HEK293 (cell line): ENCODE results near the gene B4GALT4.

Source experiments
- CTCF ChIP-seq: fragments of 450-650 bp; formaldehyde crosslinking; IDR thresholded peaks from 2 replicates; pipeline ENCODE4 v1.5.1; 2016; ENCODE audit warnings: missing biosample characterization, missing genetic modification characterization
- HOXC10 ChIP-seq: sonication (generic); formaldehyde crosslinking; IDR thresholded peaks from 2 replicates; pipeline ENCODE4 v1.8.1; 2023; ENCODE audit warnings: mild to moderate bottlenecking, missing genetic modification reagents
- PBX3 ChIP-seq: sonication (generic); formaldehyde crosslinking; IDR thresholded peaks from 2 replicates; pipeline ENCODE4 v1.8.1; 2022; ENCODE audit warnings: mild to moderate bottlenecking, moderate library complexity, missing genetic modification reagents
- TCF7L2 ChIP-seq: IDR thresholded peaks from 2 replicates; pipeline ENCODE4 v1.6.1; 2011; ENCODE audit warnings: low read depth, mild to moderate bottlenecking, inconsistent platforms, low read length, moderate library complexity, borderline replicate concordance
- ZNF10 ChIP-seq: fragments of 450-650 bp; formaldehyde crosslinking; IDR thresholded peaks from 2 replicates; pipeline ENCODE4 v1.5.1; 2017; ENCODE audit warnings: missing biosample characterization, missing genetic modification characterization
- ZNF114 ChIP-seq: fragments of 450-650 bp; formaldehyde crosslinking; IDR thresholded peaks from 2 replicates; pipeline ENCODE4 v1.5.0; 2017; ENCODE audit warnings: missing biosample characterization, missing genetic modification characterization
- ZNF138 ChIP-seq: fragments of 450-650 bp; formaldehyde crosslinking; IDR thresholded peaks from 2 replicates; pipeline ENCODE4 v1.5.1; 2016; ENCODE audit warnings: missing biosample characterization, missing genetic modification characterization, borderline replicate concordance
- ZNF558 ChIP-seq: fragments of 450-650 bp; formaldehyde crosslinking; IDR thresholded peaks from 2 replicates; pipeline ENCODE4 v1.5.1; 2016; ENCODE audit warnings: missing biosample characterization, missing genetic modification characterization
- ZNF596 ChIP-seq: fragments of 450-650 bp; IDR thresholded peaks from 2 replicates; pipeline ENCODE4 v1.5.0; 2018; ENCODE audit warnings: missing biosample characterization, mild to moderate bottlenecking, missing genetic modification characterization, moderate library complexity
- ZNF670 ChIP-seq: fragments of 450-650 bp; formaldehyde crosslinking; IDR thresholded peaks from 2 replicates; pipeline ENCODE4 v1.5.1; 2016; ENCODE audit warnings: missing biosample characterization, missing genetic modification characterization, low read depth
- TF ChIP-seq, protein P1 (sequence below): fragments of 450-650 bp; formaldehyde crosslinking; IDR thresholded peaks from 2 replicates; pipeline ENCODE4 v1.5.1; 2016; ENCODE audit warnings: missing biosample characterization, missing genetic modification characterization
- TF ChIP-seq, protein P2 (sequence below): fragments of 450-650 bp; formaldehyde crosslinking; IDR thresholded peaks from 2 replicates; pipeline ENCODE4 v1.5.1; 2016; ENCODE audit warnings: missing biosample characterization, missing genetic modification characterization, borderline replicate concordance

- no peak for TF ChIP-seq ZNF10 (tag by site-specific recombination)
- TF ChIP-seq CTCF = no peak
- TF ChIP-seq ZNF114 (tag by site-specific recombination) = no peak
- no peak for TF ChIP-seq ZNF596 (tag by site-specific recombination)
- no peak for TF ChIP-seq ZNF138 (tag by site-specific recombination)
- no peak for TF ChIP-seq HOXC10 (CRISPR knock-in tag)
- TF ChIP-seq ZNF670 = no peak
- TF ChIP-seq ZNF558 (tag by site-specific recombination) = no peak
- TF ChIP-seq, protein P1, sequence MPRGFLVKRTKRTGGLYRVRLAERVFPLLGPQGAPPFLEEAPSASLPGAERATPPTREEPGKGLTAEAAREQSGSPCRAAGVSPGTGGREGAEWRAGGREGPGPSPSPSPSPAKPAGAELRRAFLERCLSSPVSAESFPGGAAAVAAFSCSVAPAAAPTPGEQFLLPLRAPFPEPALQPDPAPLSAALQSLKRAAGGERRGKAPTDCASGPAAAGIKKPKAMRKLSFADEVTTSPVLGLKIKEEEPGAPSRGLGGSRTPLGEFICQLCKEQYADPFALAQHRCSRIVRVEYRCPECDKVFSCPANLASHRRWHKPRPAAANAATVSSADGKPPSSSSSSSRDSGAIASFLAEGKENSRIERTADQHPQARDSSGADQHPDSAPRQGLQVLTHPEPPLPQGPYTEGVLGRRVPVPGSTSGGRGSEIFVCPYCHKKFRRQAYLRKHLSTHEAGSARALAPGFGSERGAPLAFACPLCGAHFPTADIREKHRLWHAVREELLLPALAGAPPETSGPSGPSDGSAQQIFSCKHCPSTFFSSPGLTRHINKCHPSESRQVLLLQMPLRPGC (tag by site-specific recombination) = no peak
- TF ChIP-seq PBX3 (CRISPR knock-in tag) = no peak
- TF ChIP-seq, protein P2, sequence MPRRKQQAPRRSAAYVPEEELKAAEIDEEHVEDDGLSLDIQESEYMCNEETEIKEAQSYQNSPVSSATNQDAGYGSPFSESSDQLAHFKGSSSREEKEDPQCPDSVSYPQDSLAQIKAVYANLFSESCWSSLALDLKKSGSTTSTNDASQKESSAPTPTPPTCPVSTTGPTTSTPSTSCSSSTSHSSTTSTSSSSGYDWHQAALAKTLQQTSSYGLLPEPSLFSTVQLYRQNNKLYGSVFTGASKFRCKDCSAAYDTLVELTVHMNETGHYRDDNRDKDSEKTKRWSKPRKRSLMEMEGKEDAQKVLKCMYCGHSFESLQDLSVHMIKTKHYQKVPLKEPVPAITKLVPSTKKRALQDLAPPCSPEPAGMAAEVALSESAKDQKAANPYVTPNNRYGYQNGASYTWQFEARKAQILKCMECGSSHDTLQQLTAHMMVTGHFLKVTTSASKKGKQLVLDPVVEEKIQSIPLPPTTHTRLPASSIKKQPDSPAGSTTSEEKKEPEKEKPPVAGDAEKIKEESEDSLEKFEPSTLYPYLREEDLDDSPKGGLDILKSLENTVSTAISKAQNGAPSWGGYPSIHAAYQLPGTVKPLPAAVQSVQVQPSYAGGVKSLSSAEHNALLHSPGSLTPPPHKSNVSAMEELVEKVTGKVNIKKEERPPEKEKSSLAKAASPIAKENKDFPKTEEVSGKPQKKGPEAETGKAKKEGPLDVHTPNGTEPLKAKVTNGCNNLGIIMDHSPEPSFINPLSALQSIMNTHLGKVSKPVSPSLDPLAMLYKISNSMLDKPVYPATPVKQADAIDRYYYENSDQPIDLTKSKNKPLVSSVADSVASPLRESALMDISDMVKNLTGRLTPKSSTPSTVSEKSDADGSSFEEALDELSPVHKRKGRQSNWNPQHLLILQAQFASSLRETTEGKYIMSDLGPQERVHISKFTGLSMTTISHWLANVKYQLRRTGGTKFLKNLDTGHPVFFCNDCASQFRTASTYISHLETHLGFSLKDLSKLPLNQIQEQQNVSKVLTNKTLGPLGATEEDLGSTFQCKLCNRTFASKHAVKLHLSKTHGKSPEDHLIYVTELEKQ = no peak
- no peak for TF ChIP-seq TCF7L2
Observed at GRCh38 chr3:119289404-119289770, 48.7 kb upstream of the B4GALT4 start.
